CD14-positive monocyte (primary cell): ENCODE measurements around the gene TOR1A. TPM values are rescaled to one million over a fixed set of nuclear protein-coding genes. Genes with fewer than 3 reads are reported as not detected.

Experiments
- DNase-seq, 3 donors: peaks; one replicate each; pipeline ENCODE4 v3.0.0-alpha.2; 2011 to 2022
- H2AFZ ChIP-seq: 2 replicates; pipeline ENCODE4 v1.6.0; 2012; ENCODE audit warnings: mild to moderate bottlenecking, low read depth, low read length, inconsistent platforms; ENCODE audit not compliant: insufficient read depth, poor library complexity, severe bottlenecking
- H3K27ac ChIP-seq, 2 donors: 1 replicate in 1 of 2; 2 replicates in 1 of 2; pipeline ENCODE4 v1.5.1; 2012 to 2013; ENCODE audit warnings: low read length in 2 of 2, control low read depth in 1 of 2, inconsistent platforms in 1 of 2, low read depth in 1 of 2, mild to moderate bottlenecking in 1 of 2
- H3K27me3 ChIP-seq, 2 donors: one replicate each; pipeline versions ENCODE4 v1.6.0 to v1.6.1; 2011 to 2013; ENCODE audit warnings: low read length in 2 of 2; ENCODE audit not compliant: control insufficient read depth in 2 of 2, insufficient read depth in 2 of 2
- H3K36me3 ChIP-seq, 2 donors: replicated peaks in 1 of 2; 1 replicate in 1 of 2; 2 replicates in 1 of 2; pipeline versions ENCODE4 v1.5.1 to v1.6.1; 2012 to 2013; ENCODE audit warnings: low read length in 2 of 2, control low read depth in 1 of 2, inconsistent platforms in 1 of 2, mild to moderate bottlenecking in 1 of 2; ENCODE audit not compliant: insufficient read depth in 2 of 2, control insufficient read depth in 1 of 2
- H3K4me1 ChIP-seq, 2 donors: 1 replicate in 1 of 2; 2 replicates in 1 of 2; pipeline versions ENCODE4 v1.5.1 to v1.6.1; 2012 to 2013; ENCODE audit warnings: low read length in 2 of 2, control low read depth in 1 of 2, inconsistent platforms in 1 of 2, mild to moderate bottlenecking in 1 of 2, moderate library complexity in 1 of 2; ENCODE audit not compliant: insufficient read depth in 2 of 2, control insufficient read depth in 1 of 2
- H3K4me2 ChIP-seq: replicated peaks from 2 replicates; pipeline ENCODE3; 2012; ENCODE audit warnings: low read length, moderate library complexity, mild to moderate bottlenecking; ENCODE audit not compliant: poor library complexity, severe bottlenecking; ENCODE audit errors: extremely low read depth
- H3K4me3 ChIP-seq, 3 experiments: fragments of 200-600 bp in 1 of 3; sonication (generic) in 1 of 3; replicated peaks in 1 of 3; 1 replicate in 2 of 3; 2 replicates in 1 of 3; pipeline ENCODE4 v1.5.1; 2011 to 2013; ENCODE audit warnings: low read length in 3 of 3, mild to moderate bottlenecking in 3 of 3, control low read depth in 2 of 3, low read depth in 2 of 3, inconsistent platforms in 1 of 3, moderate library complexity in 1 of 3
- H3K79me2 ChIP-seq: 2 replicates; pipeline ENCODE4 v1.6.0; 2012; ENCODE audit warnings: mild to moderate bottlenecking, control low read depth, inconsistent platforms, low read length, moderate library complexity; ENCODE audit not compliant: insufficient read depth
- H3K9ac ChIP-seq: 2 replicates; pipeline ENCODE4 v1.6.0; 2017; ENCODE audit warnings: low read length, mild to moderate bottlenecking; ENCODE audit not compliant: insufficient read depth, poor library complexity, severe bottlenecking
- H3K9me3 ChIP-seq, 2 donors: replicated peaks in 1 of 2; 1 replicate in 1 of 2; 2 replicates in 1 of 2; pipeline versions ENCODE4 v1.5.1 to v1.6.1; 2012 to 2013; ENCODE audit warnings: low read length in 2 of 2, control low read depth in 1 of 2; ENCODE audit not compliant: control insufficient read depth in 1 of 2, insufficient read depth in 1 of 2
- H4K20me1 ChIP-seq: 2 replicates; pipeline ENCODE4 v1.6.0; 2012; ENCODE audit warnings: mild to moderate bottlenecking, low read length, control low read depth, moderate library complexity; ENCODE audit not compliant: insufficient read depth
- H3K27ac Mint-ChIP-seq, 7 donors: one replicate each; pipeline ENCODE4 v1.8.0; 2020; ENCODE audit warnings: mild to moderate bottlenecking in 7 of 7, mixed read lengths in 7 of 7, moderate library complexity in 6 of 7, inconsistent platforms in 2 of 7
- H3K27me3 Mint-ChIP-seq, 3 donors: one replicate each; pipeline ENCODE4 v1.8.0; 2021 to 2022; ENCODE audit warnings: low read depth in 3 of 3, mild to moderate bottlenecking in 3 of 3, mixed read lengths in 3 of 3, moderate library complexity in 3 of 3, inconsistent platforms in 1 of 3
- H3K36me3 Mint-ChIP-seq, 2 donors: one replicate each; pipeline ENCODE4 v1.8.0; 2020; ENCODE audit warnings: mixed read lengths in 2 of 2, inconsistent platforms in 1 of 2, mild to moderate bottlenecking in 1 of 2
- H3K4me1 Mint-ChIP-seq: one replicate; pipeline ENCODE4 v1.8.0; 2020; ENCODE audit warnings: mild to moderate bottlenecking, mixed read lengths
- H3K4me3 Mint-ChIP-seq, 2 donors: one replicate each; pipeline ENCODE4 v1.8.0; 2020; ENCODE audit warnings: mild to moderate bottlenecking in 2 of 2, mixed read lengths in 2 of 2, moderate library complexity in 1 of 2
- H3K9me3 Mint-ChIP-seq, 7 donors: one replicate each; pipeline ENCODE4 v1.8.0; 2020 to 2022; ENCODE audit warnings: mixed read lengths in 7 of 7, mild to moderate bottlenecking in 6 of 7, moderate library complexity in 6 of 7, inconsistent platforms in 2 of 7
- CTCF ChIP-seq: fragments of 200-600 bp; IDR thresholded peaks from one replicate; pipeline ENCODE4 v1.8.0; 2022; ENCODE audit warnings: antibody characterized with exemption, mild to moderate bottlenecking
- WGBS: methylation state at CpG from one replicate; pipeline ENCODE4 v1.1.5; 2013; ENCODE audit warnings: missing lambda C conversion rate; ENCODE audit not compliant: insufficient coverage; 5-methylcytosine and 5-hydroxymethylcytosine counted together
- intact Hi-C, 2 donors: fragments of 100-400 bp; cut with micrococcal nuclease; formaldehyde crosslinking; loops; one replicate each; pipeline versions ENCODE4 v1.15.0 to v1.15.1; 2023
- polyA plus RNA-seq, 3 donors: library from polyadenylated mRNA; depleted of rRNA in 1 of 3; unstranded in 2 of 3; stranded (reverse) in 1 of 3; fragments of 300-500 nt in 2 of 3; fragments of >200 nt in 1 of 3; fragmentation: Illumina TruSeq in 2 of 3; gene quantifications; 1 replicate in 2 of 3; 2 replicates in 1 of 3; pipeline ENCODE4 v1.2.3, GENCODE V29; 2012 to 2021

TOR1A gene
- polyA plus RNA-seq, 3 donors = 41.2 to 95.3 (median 89.6) TPM

GRCh38 chr9:129854588-129855110, 30.7 kb upstream of the TOR1A start:
- H2AFZ ChIP-seq = no peak overlapping the region
- Mint-ChIP-seq H3K4me1 (no peaks in the 10 kb centered on the region), H3K9me3 (peaks cover 0 to 3% (median 0%) of the 10 kb centered on the region in 7 donors), H3K27me3 (peaks cover 0 to 2% (median 0%) of the 10 kb centered on the region in 3 donors), H3K27ac (peak overlapping the region in 1 of 7 donors; percentile 47), H3K4me3 (no peak overlapping the region), H3K36me3 (peaks cover 87 to 91% of the 10 kb centered on the region in 2 donors)
- no peaks in the 10 kb centered on the region for H3K79me2 ChIP-seq
- no peak for DNase-seq
- no peaks in the 10 kb centered on the region for H3K4me1 ChIP-seq
- peaks cover 59 to 87% of the 10 kb centered on the region in 2 donors for H3K36me3 ChIP-seq
- no peaks in the 10 kb centered on the region for H4K20me1 ChIP-seq
- intact Hi-C loops = no loop called here
- no peak overlapping the region for H3K4me3 ChIP-seq
- no peak overlapping the region for H3K27ac ChIP-seq
- 80% methylated on average over 1 of the region's 4 CpGs for WGBS
- H3K27me3 ChIP-seq = no peaks in the 10 kb centered on the region
- H3K9me3 ChIP-seq = no peaks in the 10 kb centered on the region
- no peak for TF ChIP-seq CTCF
- H3K4me2 ChIP-seq = no peak overlapping the region
- no peak overlapping the region for H3K9ac ChIP-seq

GRCh38 chr9:129853614-129854013, 29.7 kb upstream of the TOR1A start:
- peaks cover 0 to 2% (median 0%) of the 10 kb centered on the region in 3 donors for H3K27me3 Mint-ChIP-seq
- Histone ChIP-seq H3K36me3 (peaks cover 60 to 83% of the 10 kb centered on the region in 2 donors), H3K4me2 (no peak overlapping the region), H2AFZ (no peak overlapping the region), H4K20me1 (no peaks in the 10 kb centered on the region), H3K4me3 (no peak overlapping the region), H3K9me3 (no peaks in the 10 kb centered on the region), H3K9ac (no peak overlapping the region), H3K27ac (no peak overlapping the region), H3K27me3 (no peaks in the 10 kb centered on the region), H3K79me2 (no peaks in the 10 kb centered on the region), H3K4me1 (no peaks in the 10 kb centered on the region)
- no peaks in the 10 kb centered on the region for H3K4me1 Mint-ChIP-seq
- no peak overlapping the region for H3K4me3 Mint-ChIP-seq
- peaks cover 85 to 88% of the 10 kb centered on the region in 2 donors for H3K36me3 Mint-ChIP-seq
- WGBS = 50% methylated on average over 2 of the region's 3 CpGs
- no peak overlapping the region for H3K27ac Mint-ChIP-seq
- no peak for DNase-seq
- peaks cover 0 to 3% (median 0%) of the 10 kb centered on the region in 7 donors for H3K9me3 Mint-ChIP-seq
- intact Hi-C loops = no loop called here
- TF ChIP-seq CTCF = no peak
